Measurements from ENCODE around the gene CPM. TPM values are rescaled to one million over a fixed set of nuclear protein-coding genes. Genes with fewer than 3 reads are reported as not detected.
"Not testable (repeated sequence)": the region's sequence is repeated elsewhere in the genome, so short reads cannot be mapped to it uniquely, and the experiment has no call there.

Gene CPM
- total RNA-seq, 1 donor from 2014 or later: 41.7 TPM

DNA sequence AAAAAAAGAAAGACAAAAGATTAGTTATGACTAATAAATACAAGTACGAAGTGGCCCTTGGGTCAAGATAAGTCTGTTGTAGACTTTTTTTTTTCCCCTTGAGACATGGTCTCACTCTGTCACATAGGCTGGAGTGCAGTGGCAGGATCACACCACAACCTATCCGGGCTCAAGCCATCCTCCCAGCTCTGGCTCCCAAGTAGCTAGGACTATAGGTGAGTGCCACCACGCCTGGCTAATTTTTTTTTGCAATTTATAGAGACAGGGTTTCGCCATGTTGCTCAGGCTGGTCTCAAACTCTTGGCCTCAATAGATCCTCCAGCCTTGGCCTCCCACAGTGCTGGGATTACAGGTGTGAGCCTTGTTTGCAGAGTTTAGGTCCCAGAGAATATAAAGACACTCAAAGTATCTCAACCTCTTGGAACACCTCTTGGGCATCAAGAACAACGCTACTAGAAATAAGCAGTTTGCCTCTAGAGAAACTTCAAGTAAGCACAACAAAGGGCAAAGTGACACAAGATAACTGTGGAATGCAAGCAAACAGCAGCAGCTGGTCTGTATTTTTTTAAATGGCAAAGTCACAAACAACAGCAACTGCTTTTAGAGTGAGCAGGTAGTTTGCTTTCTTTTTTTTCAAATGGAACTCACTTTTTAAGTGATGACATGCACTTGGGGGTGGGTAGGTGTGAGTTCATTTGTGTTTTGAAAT, 128.9 kb downstream of the CPM start:
- H3K4me3 ChIP-seq (ENCODE audit: low read depth, low read length): no peak overlapping the region
- TF ChIP-seq, protein P1, sequence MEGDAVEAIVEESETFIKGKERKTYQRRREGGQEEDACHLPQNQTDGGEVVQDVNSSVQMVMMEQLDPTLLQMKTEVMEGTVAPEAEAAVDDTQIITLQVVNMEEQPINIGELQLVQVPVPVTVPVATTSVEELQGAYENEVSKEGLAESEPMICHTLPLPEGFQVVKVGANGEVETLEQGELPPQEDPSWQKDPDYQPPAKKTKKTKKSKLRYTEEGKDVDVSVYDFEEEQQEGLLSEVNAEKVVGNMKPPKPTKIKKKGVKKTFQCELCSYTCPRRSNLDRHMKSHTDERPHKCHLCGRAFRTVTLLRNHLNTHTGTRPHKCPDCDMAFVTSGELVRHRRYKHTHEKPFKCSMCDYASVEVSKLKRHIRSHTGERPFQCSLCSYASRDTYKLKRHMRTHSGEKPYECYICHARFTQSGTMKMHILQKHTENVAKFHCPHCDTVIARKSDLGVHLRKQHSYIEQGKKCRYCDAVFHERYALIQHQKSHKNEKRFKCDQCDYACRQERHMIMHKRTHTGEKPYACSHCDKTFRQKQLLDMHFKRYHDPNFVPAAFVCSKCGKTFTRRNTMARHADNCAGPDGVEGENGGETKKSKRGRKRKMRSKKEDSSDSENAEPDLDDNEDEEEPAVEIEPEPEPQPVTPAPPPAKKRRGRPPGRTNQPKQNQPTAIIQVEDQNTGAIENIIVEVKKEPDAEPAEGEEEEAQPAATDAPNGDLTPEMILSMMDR (conservative IDR thresholded peaks at IDR 0.05; ENCODE audit: low read depth, low read length): no peak
- no peak for DNase-seq (ENCODE audit: low read depth)

DNA sequence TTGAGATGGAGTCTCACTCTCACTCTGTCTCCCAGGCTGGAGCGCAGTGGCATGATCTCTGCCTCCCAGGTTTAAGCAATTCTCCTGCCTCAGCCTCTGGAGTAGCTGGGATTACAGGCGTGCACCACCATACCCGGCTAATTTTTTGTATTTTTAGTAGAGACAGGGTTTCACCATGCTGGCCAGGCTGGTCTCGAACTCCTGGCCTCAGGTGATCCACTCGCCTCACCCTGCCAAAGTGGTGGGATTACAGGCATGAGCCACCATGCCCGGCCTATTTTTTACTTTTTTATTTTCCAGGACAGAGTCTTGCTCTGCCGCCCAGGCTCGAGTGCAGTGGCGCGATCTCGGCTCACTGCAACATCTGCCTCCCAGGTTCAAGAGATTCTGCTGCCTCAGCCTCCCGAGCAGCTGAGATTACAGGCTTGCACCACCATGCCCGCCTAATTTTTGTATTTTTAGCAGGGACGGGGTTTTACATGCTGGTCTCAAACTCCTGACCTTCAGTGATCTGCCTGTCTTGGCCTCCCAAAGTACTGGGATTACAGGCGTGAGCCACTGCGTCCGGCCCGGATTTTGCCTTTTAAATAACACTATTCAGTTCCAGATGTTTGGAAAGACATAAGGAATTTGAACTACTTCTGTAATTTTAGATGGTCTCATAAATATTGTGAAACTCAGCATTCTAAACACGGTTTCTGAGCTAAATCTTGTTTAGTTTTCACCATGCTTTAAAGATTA, 129.9 kb downstream of the CPM start:
- H3K4me3 ChIP-seq (ENCODE audit: low read depth, low read length): not testable (repeated sequence)

DNA sequence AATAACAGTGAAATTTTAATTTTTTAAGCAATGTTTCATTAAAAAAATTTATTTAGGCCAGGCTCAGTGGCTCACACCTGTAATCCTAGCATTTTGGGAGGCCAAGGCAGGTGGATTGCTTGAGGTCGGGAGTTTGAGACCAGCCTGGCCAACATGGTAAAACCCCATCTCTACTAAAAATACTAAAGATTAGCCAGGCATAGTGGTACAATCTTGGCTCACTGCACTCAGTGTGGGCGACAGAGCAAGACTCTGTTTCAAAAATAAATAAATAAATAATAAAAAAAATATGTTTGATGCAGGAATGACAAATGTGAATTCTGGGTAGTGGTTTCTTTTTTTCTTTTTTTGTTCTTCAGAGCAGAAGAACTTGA, 130.6 kb downstream of the CPM start:
- not testable (repeated sequence) for DNase-seq (ENCODE audit: low read depth); H3K4me3 ChIP-seq (ENCODE audit: low read depth, low read length)

More for the DNA sequence above, 129.9 kb downstream of the CPM start:
- not testable (repeated sequence) for DNase-seq (ENCODE audit: low read depth)

Other genes starting within 250 kb of the CPM start
- 63.3 and 110 TPM in 2 replicates for gene NUP107, start 246.2 kb downstream of the CPM start, total RNA-seq
- gene SLC35E3, start 187.0 kb downstream of the CPM start, total RNA-seq: 3.8 and 5.6 TPM in 2 replicates
- 53.0 and 129 TPM in 2 replicates for gene MDM2, start 125.0 kb downstream of the CPM start, total RNA-seq